Small intestine (tissue), 7 donors: ENCODE measurements around the gene KIRREL3. TPM values are rescaled to one million over a fixed set of nuclear protein-coding genes. Genes with fewer than 3 reads are reported as not detected.
A peak's percentile ranks its signal among the peaks of the same experiment; 100 is the strongest.

ENCODE experiments used
- DNase-seq, 2 donors: peaks; one replicate each; pipeline versions ENCODE4 v3.0.0 to v3.0.0-alpha.2; 2013
- FAIRE-seq: peaks from 2 replicates; lab custom pipeline; 2012; peaks lifted over from hg19 to GRCh38; lab: Jason Lieb, UNC
- H3K27ac ChIP-seq, 3 donors: one replicate each; pipeline ENCODE4 v1.5.1; 2013; ENCODE audit warnings: low read length in 2 of 3, mild to moderate bottlenecking in 2 of 3, control low read depth in 1 of 3, inconsistent platforms in 1 of 3, low read depth in 1 of 3, moderate library complexity in 1 of 3
- H3K27me3 ChIP-seq, 3 donors: one replicate each; pipeline ENCODE4 v1.6.1; 2013; ENCODE audit warnings: low read length in 3 of 3, inconsistent platforms in 1 of 3; ENCODE audit not compliant: control insufficient read depth in 3 of 3, insufficient read depth in 3 of 3
- H3K36me3 ChIP-seq, 3 donors: one replicate each; pipeline ENCODE4 v1.6.1; 2013; ENCODE audit warnings: low read length in 3 of 3, inconsistent platforms in 1 of 3, low read depth in 1 of 3, mild to moderate bottlenecking in 1 of 3, moderate library complexity in 1 of 3; ENCODE audit not compliant: control insufficient read depth in 3 of 3, insufficient read depth in 2 of 3
- H3K4me1 ChIP-seq, 3 donors: one replicate each; pipeline ENCODE4 v1.6.1; 2013; ENCODE audit warnings: low read length in 2 of 3, inconsistent platforms in 1 of 3, low read depth in 1 of 3, mild to moderate bottlenecking in 1 of 3, moderate library complexity in 1 of 3; ENCODE audit not compliant: control insufficient read depth in 3 of 3, insufficient read depth in 2 of 3
- H3K4me3 ChIP-seq, 3 donors: one replicate each; pipeline ENCODE4 v1.5.1; 2013; ENCODE audit warnings: low read length in 3 of 3, control low read depth in 1 of 3, inconsistent platforms in 1 of 3, low read depth in 1 of 3, mild to moderate bottlenecking in 1 of 3, moderate library complexity in 1 of 3
- H3K9me3 ChIP-seq, 2 donors: one replicate each; pipeline ENCODE4 v1.6.1; 2013; ENCODE audit warnings: low read depth in 1 of 2, low read length in 1 of 2; ENCODE audit not compliant: control insufficient read depth in 2 of 2, insufficient read depth in 1 of 2
- WGBS, 3 donors: extraction: QIAGEN DNeasy Blood & Tissue Kit; methylation state at CpG; one replicate each; pipeline ENCODE4 v1.1.7; 2013; 5-methylcytosine and 5-hydroxymethylcytosine counted together
- polyA plus RNA-seq, 4 donors: library from polyadenylated mRNA; stranded (reverse) in 3 of 4; unstranded in 1 of 4; fragments of 200-250 nt in 3 of 4; fragments of 120-200 nt in 1 of 4; gene quantifications; one replicate each; pipeline versions ENCODE4 v1.2.1 to v1.2.3, GENCODE V29; 2013
- donor health status: healthy with polysubstance abuse.
- donor health status: control.
- donor health status: control.
- donor health status: Bipolar disorder and iron deficiency.
- donor health status: healthy.

Gene KIRREL3
- polyA plus RNA-seq, 4 donors = 0.18 to 0.61 TPM; not detected in 2

GRCh38 chr11:126878913-126879482 is 121.6 kb downstream of the KIRREL3 start:
- Histone ChIP-seq H3K27ac (no peak overlapping the region), H3K4me3 (no peak overlapping the region), H3K36me3 (no peaks in the 10 kb centered on the region), H3K27me3 (peaks cover 0 to 1% (median 1%) of the 10 kb centered on the region in 3 donors), H3K9me3 (no peaks in the 10 kb centered on the region), H3K4me1 (no peaks in the 10 kb centered on the region)
- DNase-seq = no peak
- 60 to 63% (median 63%) methylated on average over 7 of the region's 7 CpGs for WGBS, 3 donors
- no peak for FAIRE-seq

GRCh38 chr11:126874831-126875230 is 125.7 kb downstream of the KIRREL3 start:
- Histone ChIP-seq H3K4me1 (no peaks in the 10 kb centered on the region), H3K4me3 (no peak overlapping the region), H3K27ac (no peak overlapping the region), H3K9me3 (peaks cover 0 to 4% of the 10 kb centered on the region in 2 donors), H3K36me3 (no peaks in the 10 kb centered on the region), H3K27me3 (peaks cover 0 to 2% (median 1%) of the 10 kb centered on the region in 3 donors)
- whole genome bisulfite sequencing, 3 donors = 40 to 49% (median 40%) methylated on average over 5 of the region's 5 CpGs
- DNase-seq = no peak
- FAIRE-seq = no peak

- no peak for FAIRE-seq
- no peak overlapping the region for H3K27ac ChIP-seq
- 73 to 86% (median 79%) methylated on average over 3 of the region's 3 CpGs for WGBS, 3 donors
- peaks cover 0 to 4% of the 10 kb centered on the region in 2 donors for H3K9me3 ChIP-seq
- DNase-seq = no peak
- H3K4me3 ChIP-seq = no peak overlapping the region
- no peaks in the 10 kb centered on the region for H3K4me1 ChIP-seq
- peaks cover 0 to 2% (median 1%) of the 10 kb centered on the region in 3 donors for H3K27me3 ChIP-seq
- H3K36me3 ChIP-seq = no peaks in the 10 kb centered on the region
Observed at GRCh38 chr11:126874276-126874675, 126.3 kb downstream of the KIRREL3 start.

GRCh38 chr11:126871792-126872191 is 128.8 kb downstream of the KIRREL3 start:
- Histone ChIP-seq H3K27ac (no peak overlapping the region), H3K4me1 (no peaks in the 10 kb centered on the region), H3K9me3 (peaks cover 0 to 4% of the 10 kb centered on the region in 2 donors), H3K27me3 (peaks cover 0 to 2% (median 1%) of the 10 kb centered on the region in 3 donors), H3K36me3 (no peaks in the 10 kb centered on the region), H3K4me3 (no peak overlapping the region)
- FAIRE-seq = no peak
- DNase-seq = peak in 1 of 2 donors; percentile 22

DNA sequence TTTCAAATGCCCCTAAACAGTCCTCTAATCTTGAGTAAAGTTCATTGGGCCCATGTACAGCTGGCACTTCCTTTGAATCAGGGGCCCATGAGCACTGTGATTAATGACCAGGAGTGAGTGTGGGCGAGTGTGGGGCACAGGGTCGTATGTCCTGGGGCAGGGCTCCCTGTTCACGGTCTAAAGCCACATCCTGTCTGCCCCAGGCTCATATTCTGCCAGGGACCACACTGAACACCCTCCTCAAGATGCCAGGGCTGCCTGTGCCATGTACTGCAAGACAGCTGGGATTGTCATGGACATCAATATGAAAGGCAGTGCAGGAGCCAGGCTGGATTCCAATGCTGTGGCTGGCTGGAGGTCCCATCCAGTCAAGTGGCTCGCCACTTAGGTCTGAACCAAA is 130.5 kb downstream of the KIRREL3 start:
- Histone ChIP-seq H3K27me3 (peaks cover 0 to 4% (median 1%) of the 10 kb centered on the region in 3 donors), H3K4me1 (no peaks in the 10 kb centered on the region), H3K4me3 (no peak overlapping the region), H3K36me3 (no peaks in the 10 kb centered on the region), H3K9me3 (peaks cover 0 to 4% of the 10 kb centered on the region in 2 donors), H3K27ac (no peak overlapping the region)
- no peak for DNase-seq
- FAIRE-seq = no peak
- WGBS, 3 donors = 41 to 71% (median 59%) methylated on average over 4 of the region's 4 CpGs

- peaks cover 0 to 6% (median 0%) of the 10 kb centered on the region in 3 donors for H3K27me3 ChIP-seq
- peaks cover 0 to 4% of the 10 kb centered on the region in 2 donors for H3K9me3 ChIP-seq
- no peak overlapping the region for H3K4me3 ChIP-seq
- no peak overlapping the region for H3K27ac ChIP-seq
- 25 to 61% (median 38%) methylated on average over 1 of the region's 1 CpG for WGBS, 3 donors
- no peaks in the 10 kb centered on the region for H3K4me1 ChIP-seq
- DNase-seq (no peak), FAIRE-seq (no peak)
- H3K36me3 ChIP-seq = no peaks in the 10 kb centered on the region
Observed at GRCh38 chr11:126868741-126869140, 131.8 kb downstream of the KIRREL3 start.

- H3K36me3 ChIP-seq = no peaks in the 10 kb centered on the region
- 49 to 72% (median 61%) methylated on average over 4 of the region's 4 CpGs for WGBS, 3 donors
- no peak for FAIRE-seq
Observed at GRCh38 chr11:126864934-126865333, 135.6 kb downstream of the KIRREL3 start.

GRCh38 chr11:126863294-126863997 is 137.1 kb downstream of the KIRREL3 start:
- Histone ChIP-seq H3K9me3 (no peaks in the 10 kb centered on the region), H3K27me3 (peaks cover 0 to 6% (median 3%) of the 10 kb centered on the region in 3 donors), H3K4me3 (no peak overlapping the region), H3K4me1 (no peaks in the 10 kb centered on the region), H3K27ac (no peak overlapping the region), H3K36me3 (no peaks in the 10 kb centered on the region)
- DNase-seq = no peak
- no peak for FAIRE-seq
- 77 to 85% (median 81%) methylated on average over 21 of the region's 21 CpGs for WGBS, 3 donors

More at GRCh38 chr11:126864934-126865333, 135.6 kb downstream of the KIRREL3 start:
- Histone ChIP-seq H3K27ac (no peak overlapping the region), H3K9me3 (no peaks in the 10 kb centered on the region), H3K27me3 (peaks cover 0 to 6% (median 3%) of the 10 kb centered on the region in 3 donors), H3K4me1 (no peaks in the 10 kb centered on the region), H3K4me3 (no peak overlapping the region)
- DNase-seq = no peak
